NT2/D1 (cell line): ENCODE data around the gene SH3RF1.

ENCODE experiments used
- SUZ12 ChIP-seq: IDR thresholded peaks from 2 replicates; pipeline ENCODE4 v1.6.1; 2011; ENCODE audit not compliant: insufficient read length, insufficient read depth; ENCODE audit errors: extremely low read depth
- YY1 ChIP-seq: IDR thresholded peaks from 2 replicates; pipeline ENCODE4 v1.6.1; 2011; ENCODE audit not compliant: insufficient read length, insufficient read depth
- ZNF274 ChIP-seq: IDR thresholded peaks from 2 replicates; pipeline ENCODE4 v1.6.1; 2011; ENCODE audit warnings: mild to moderate bottlenecking, low read depth, low read length

- TF ChIP-seq ZNF274 (no peak), YY1 (no peak), SUZ12 (no peak)
Measured at GRCh38 chr4:169115897-169116254, 154.9 kb downstream of the SH3RF1 start.
